Uterus (tissue), 2 donors: ENCODE data around the gene SLIT3.

Experiments
- POLR2A ChIP-seq, 2 donors: fragments of 450-650 bp; IDR thresholded peaks; one replicate each; pipeline ENCODE4 v1.6.1; 2016; ENCODE audit warnings: antibody characterized with exemption in 2 of 2, mild to moderate bottlenecking in 1 of 2, moderate library complexity in 1 of 2
- TF ChIP-seq, protein P1 (sequence below), 4 experiments: fragments of 200-600 bp in 2 of 4; fragments of 450-650 bp in 2 of 4; sonication (generic) in 2 of 4; IDR thresholded peaks; one replicate each; pipeline ENCODE4 v1.5.1; 2016 to 2019; ENCODE audit warnings: antibody characterized with exemption in 4 of 4, mild to moderate bottlenecking in 2 of 4, moderate library complexity in 1 of 4

DNA sequence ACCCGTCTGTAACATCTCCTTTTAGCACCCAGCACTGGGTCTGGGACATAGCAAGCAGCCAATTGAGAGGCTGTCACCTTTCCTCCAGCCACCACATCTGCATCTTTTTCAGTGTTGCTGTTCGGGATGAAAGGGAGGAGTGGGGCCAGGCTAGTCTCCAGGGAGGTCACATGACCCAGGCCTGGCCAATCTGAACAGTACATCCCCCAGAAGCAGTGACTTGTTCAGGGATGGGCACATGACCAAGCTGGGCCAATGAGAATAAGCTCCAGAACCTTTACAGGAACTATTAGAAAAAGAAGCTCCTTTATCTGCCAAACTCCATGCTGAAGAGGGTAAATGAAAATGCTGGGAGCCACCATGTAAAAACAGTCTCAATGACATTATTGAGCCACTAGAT is 359.0 kb downstream of the SLIT3 start:
- TF ChIP-seq, protein P1, sequence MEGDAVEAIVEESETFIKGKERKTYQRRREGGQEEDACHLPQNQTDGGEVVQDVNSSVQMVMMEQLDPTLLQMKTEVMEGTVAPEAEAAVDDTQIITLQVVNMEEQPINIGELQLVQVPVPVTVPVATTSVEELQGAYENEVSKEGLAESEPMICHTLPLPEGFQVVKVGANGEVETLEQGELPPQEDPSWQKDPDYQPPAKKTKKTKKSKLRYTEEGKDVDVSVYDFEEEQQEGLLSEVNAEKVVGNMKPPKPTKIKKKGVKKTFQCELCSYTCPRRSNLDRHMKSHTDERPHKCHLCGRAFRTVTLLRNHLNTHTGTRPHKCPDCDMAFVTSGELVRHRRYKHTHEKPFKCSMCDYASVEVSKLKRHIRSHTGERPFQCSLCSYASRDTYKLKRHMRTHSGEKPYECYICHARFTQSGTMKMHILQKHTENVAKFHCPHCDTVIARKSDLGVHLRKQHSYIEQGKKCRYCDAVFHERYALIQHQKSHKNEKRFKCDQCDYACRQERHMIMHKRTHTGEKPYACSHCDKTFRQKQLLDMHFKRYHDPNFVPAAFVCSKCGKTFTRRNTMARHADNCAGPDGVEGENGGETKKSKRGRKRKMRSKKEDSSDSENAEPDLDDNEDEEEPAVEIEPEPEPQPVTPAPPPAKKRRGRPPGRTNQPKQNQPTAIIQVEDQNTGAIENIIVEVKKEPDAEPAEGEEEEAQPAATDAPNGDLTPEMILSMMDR (IDR thresholded peaks at IDR 0.05) = no peak
- no peak for TF ChIP-seq POLR2A (IDR thresholded peaks at IDR 0.05)
